Urinary bladder (tissue), 4 donors: ENCODE measurements around the gene F12. TPM values are rescaled to one million over a fixed set of nuclear protein-coding genes. Genes with fewer than 3 reads are reported as not detected.

Source experiments
- DNase-seq: peaks from one replicate; pipeline ENCODE4 v3.0.0-alpha.2; 2015; ENCODE audit errors: extremely low spot score
- H3K27ac ChIP-seq: one replicate; pipeline ENCODE4 v1.5.1; 2013; ENCODE audit warnings: low read depth, mild to moderate bottlenecking, moderate library complexity
- H3K36me3 ChIP-seq: one replicate; pipeline ENCODE4 v1.6.1; 2013; ENCODE audit warnings: mild to moderate bottlenecking, moderate library complexity; ENCODE audit not compliant: insufficient read depth
- H3K4me1 ChIP-seq: one replicate; pipeline ENCODE4 v1.6.1; 2013; ENCODE audit warnings: mild to moderate bottlenecking, moderate library complexity; ENCODE audit not compliant: insufficient read depth
- H3K4me3 ChIP-seq: one replicate; pipeline ENCODE4 v1.5.1; 2013; ENCODE audit warnings: low read depth, low read length
- WGBS: extraction: QIAGEN DNeasy Blood & Tissue Kit; methylation state at CpG from one replicate; pipeline ENCODE4 v1.1.7; 2013; 5-methylcytosine and 5-hydroxymethylcytosine counted together
- polyA plus RNA-seq: library from polyadenylated mRNA; stranded (reverse); fragments of 200-250 nt; gene quantifications from one replicate; pipeline ENCODE4 v1.2.3, GENCODE V29; 2013
- total RNA-seq: library from RNA; depleted of rRNA; stranded (reverse); fragments of >200 nt; gene quantifications from one replicate; pipeline ENCODE4 v1.2.3, GENCODE V29; 2014
- donor health status: healthy with polysubstance abuse.
- donor health status: healthy.

F12 gene
- total and polyA plus RNA-seq, 2 donors: 1.1 TPM; not detected in 1

- Histone ChIP-seq H3K4me3 (no peak overlapping the region), H3K27ac (no peak overlapping the region), H3K36me3 (no peaks in the 10 kb centered on the region), H3K4me1 (no peaks in the 10 kb centered on the region)
- WGBS: 71% methylated on average over 3 of the region's 3 CpGs
- no peak for DNase-seq
Observed at GRCh38 chr5:177354711-177355110, 54.7 kb downstream of the F12 start.

- no peak for DNase-seq
- no peaks in the 10 kb centered on the region for H3K4me1 ChIP-seq
- H3K4me3 ChIP-seq: no peak overlapping the region
- WGBS: 92% methylated on average over 3 of the region's 3 CpGs
- H3K27ac ChIP-seq: no peak overlapping the region
- H3K36me3 ChIP-seq: no peaks in the 10 kb centered on the region
Observed at GRCh38 chr5:177354256-177354655, 55.1 kb downstream of the F12 start.

- H3K4me1 ChIP-seq: no peaks in the 10 kb centered on the region
- no peaks in the 10 kb centered on the region for H3K36me3 ChIP-seq
- WGBS: 70% methylated on average over 5 of the region's 5 CpGs
- H3K27ac ChIP-seq: no peak overlapping the region
- no peak for DNase-seq
- H3K4me3 ChIP-seq: no peak overlapping the region
Observed at GRCh38 chr5:177353093-177353492, 56.3 kb downstream of the F12 start.

Other genes with a start within 250 kb of the F12 start
- 9.7 TPM for gene RAB24, start 105.8 kb downstream of the F12 start, total RNA-seq
- 50.6 TPM for gene RAB24, start 105.8 kb downstream of the F12 start, polyA plus RNA-seq
- 40.8 TPM for gene PRELID1, start 105.8 kb downstream of the F12 start, total RNA-seq
- gene PRELID1, start 105.8 kb downstream of the F12 start, polyA plus RNA-seq: 122 TPM
- 11.3 TPM for gene MXD3, start 97.7 kb downstream of the F12 start, total RNA-seq
- gene MXD3, start 97.7 kb downstream of the F12 start, polyA plus RNA-seq: 4.0 TPM
- 101 TPM for gene LMAN2, start 57.9 kb downstream of the F12 start, total RNA-seq
- gene LMAN2, start 57.9 kb downstream of the F12 start, polyA plus RNA-seq: 209 TPM
- gene RGS14, start 51.6 kb downstream of the F12 start, total RNA-seq: 4.7 TPM
- 16.4 TPM for gene RGS14, start 51.6 kb downstream of the F12 start, polyA plus RNA-seq
- gene SLC34A1, start 25.1 kb downstream of the F12 start, total RNA-seq: not detected
- 0.04 TPM for gene SLC34A1, start 25.1 kb downstream of the F12 start, polyA plus RNA-seq
- gene PFN3, start 8.9 kb downstream of the F12 start, total RNA-seq: not detected
- gene PFN3, start 8.9 kb downstream of the F12 start, polyA plus RNA-seq: not detected
- gene GRK6, start 17.1 kb upstream of the F12 start, total RNA-seq: 13.4 TPM
- 27.7 TPM for gene GRK6, start 17.1 kb upstream of the F12 start, polyA plus RNA-seq
- gene PRR7, start 37.2 kb upstream of the F12 start, total RNA-seq: 0.58 TPM
- gene PRR7, start 37.2 kb upstream of the F12 start, polyA plus RNA-seq: 2.4 TPM
- gene DBN1, start 64.1 kb upstream of the F12 start, total RNA-seq: 53.9 TPM
- gene DBN1, start 64.1 kb upstream of the F12 start, polyA plus RNA-seq: 96.5 TPM
- gene PDLIM7, start 88.0 kb upstream of the F12 start, total RNA-seq: 102 TPM
- gene PDLIM7, start 88.0 kb upstream of the F12 start, polyA plus RNA-seq: 728 TPM
- 2.9 TPM for gene DOK3, start 100.3 kb upstream of the F12 start, total RNA-seq
- gene DOK3, start 100.3 kb upstream of the F12 start, polyA plus RNA-seq: 8.5 TPM
- 27.4 TPM for gene DDX41, start 107.4 kb upstream of the F12 start, total RNA-seq
- 65.6 TPM for gene DDX41, start 107.4 kb upstream of the F12 start, polyA plus RNA-seq
- gene FAM193B, start 145.0 kb upstream of the F12 start, total RNA-seq: 22.8 TPM
- 66.7 TPM for gene FAM193B, start 145.0 kb upstream of the F12 start, polyA plus RNA-seq
- 50.9 TPM for gene TMED9, start 182.6 kb upstream of the F12 start, total RNA-seq
- gene TMED9, start 182.6 kb upstream of the F12 start, polyA plus RNA-seq: 136 TPM
- 14.3 TPM for gene B4GALT7, start 190.6 kb upstream of the F12 start, total RNA-seq
- gene B4GALT7, start 190.6 kb upstream of the F12 start, polyA plus RNA-seq: 29.4 TPM